AG04450 (cell line): ENCODE data around the gene MS4A1. TPM values are rescaled to one million over a fixed set of nuclear protein-coding genes. Genes with fewer than 3 reads are reported as not detected.
"Not testable (repeated sequence)": the region's sequence is repeated elsewhere in the genome, so short reads cannot be mapped to it uniquely, and the experiment has no call there.

Experiments
- CTCF ChIA-PET: fragments of 300-600, 350-600 bp; formaldehyde crosslinking; extraction: SDS; loops from one replicate; lab custom pipeline; 2022; ENCODE audit warnings: antibody characterized with exemption, inconsistent platforms; lab: Charles Lee
- POLR2A ChIA-PET: fragments of 350-600 bp; formaldehyde crosslinking; extraction: SDS; loops from one replicate; lab custom pipeline; 2021; ENCODE audit warnings: antibody characterized with exemption, inconsistent platforms; lab: Yijun Ruan, JAX
- DNase-seq: peaks from one replicate; pipeline ENCODE4 v3.0.0-alpha.2; 2011; ENCODE audit warnings: low read depth, low spot score
- H3K27ac ChIP-seq: one replicate; pipeline ENCODE4 v1.5.1; 2012; ENCODE audit warnings: low read depth, low read length, control low read depth
- H3K27me3 ChIP-seq: one replicate; pipeline ENCODE4 v1.6.0; 2012; ENCODE audit warnings: low read length; ENCODE audit not compliant: control insufficient read depth, insufficient read depth
- H3K4me3 ChIP-seq: 2 replicates; pipeline ENCODE4 v1.5.1; 2011; ENCODE audit warnings: mild to moderate bottlenecking, low read depth, low read length, control low read depth
- H3K9me3 ChIP-seq: 2 replicates; pipeline ENCODE4 v1.5.1; 2012; ENCODE audit warnings: low read length; ENCODE audit not compliant: control insufficient read depth, insufficient read depth
- CTCF ChIP-seq: IDR thresholded peaks from 2 replicates; pipeline ENCODE4 v1.5.1; 2011; ENCODE audit warnings: low read depth, low read length, control low read depth, inconsistent platforms
- polyA plus RNA-seq: library from polyadenylated mRNA; depleted of rRNA; stranded (reverse); fragments of >200 nt; gene quantifications from 2 replicates; pipeline ENCODE4 v1.2.3, GENCODE V29; 2011

Gene MS4A1
- polyA plus RNA-seq, 1 experiment, result not detected

- TF ChIP-seq CTCF, result no peak
- CTCF ChIA-PET, result no interaction called here
These were observed 43.2 kb downstream of the MS4A1 start for GRCh38 chr11:60498853-60499252.

GRCh38 chr11:60500276-60500910 lies 44.7 kb downstream of the MS4A1 start:
- no peak for TF ChIP-seq CTCF
- H3K4me3 ChIP-seq, result no peak overlapping the region
- no peak overlapping the region for H3K27ac ChIP-seq
- CTCF ChIA-PET, result no interaction called here
- no peaks in the 10 kb centered on the region for H3K27me3 ChIP-seq
- POLR2A ChIA-PET, result no interaction called here
- H3K9me3 ChIP-seq, result peaks cover 10% of the 10 kb centered on the region
- DNase-seq, result no peak

More at GRCh38 chr11:60498853-60499252, 43.2 kb downstream of the MS4A1 start:
- POLR2A ChIA-PET, result no interaction called here
- Histone ChIP-seq H3K9me3 (peaks cover 10% of the 10 kb centered on the region), H3K4me3 (no peak overlapping the region), H3K27ac (no peak overlapping the region), H3K27me3 (no peaks in the 10 kb centered on the region)
- DNase-seq, result no peak

- Histone ChIP-seq H3K4me3 (no peak overlapping the region), H3K27me3 (no peaks in the 10 kb centered on the region), H3K27ac (no peak overlapping the region), H3K9me3 (peaks cover 6% of the 10 kb centered on the region)
- TF ChIP-seq CTCF, result no peak
- no peak for DNase-seq
- POLR2A ChIA-PET, result no interaction called here
- CTCF ChIA-PET, result no interaction called here
These were observed 46.7 kb downstream of the MS4A1 start for GRCh38 chr11:60502221-60502775.

- Histone ChIP-seq H3K9me3 (peaks cover under 1% of the 10 kb centered on the region; the same call in 1 of the 2 replicates), H3K4me3 (no peak overlapping the region), H3K27ac (no peak overlapping the region), H3K27me3 (no peaks in the 10 kb centered on the region)
- ChIA-PET POLR2A (no interaction called here), CTCF (no interaction called here)
- no peak for TF ChIP-seq CTCF
- no peak for DNase-seq
These were observed 48.7 kb downstream of the MS4A1 start for GRCh38 chr11:60504219-60504905.

GRCh38 chr11:60509609-60510008 lies 54.0 kb downstream of the MS4A1 start:
- H3K27ac ChIP-seq, H3K9me3 ChIP-seq, DNase-seq, CTCF ChIA-PET, H3K4me3 ChIP-seq, POLR2A ChIA-PET, H3K27me3 ChIP-seq: not testable (repeated sequence)

GRCh38 chr11:60510209-60510608 lies 54.6 kb downstream of the MS4A1 start:
- CTCF ChIA-PET, H3K27ac ChIP-seq, DNase-seq: not testable (repeated sequence)

More at GRCh38 chr11:60510209-60510608, 54.6 kb downstream of the MS4A1 start:
- H3K27me3 ChIP-seq, H3K4me3 ChIP-seq, H3K9me3 ChIP-seq, POLR2A ChIA-PET: not testable (repeated sequence)
